GM12878 (cell line): ENCODE measurements around the gene IQUB. TPM values are rescaled to one million over a fixed set of nuclear protein-coding genes. Genes with fewer than 3 reads are reported as not detected.

Source experiments
- ATAC-seq: fragments of 200-7000 bp; cut with Tn5 transposase; 3 replicates; pipeline ENCODE4 v1.9.1; 2020; ENCODE audit warnings: mild to moderate bottlenecking, moderate library complexity
- BruUV-seq: library from RNA; stranded (reverse); fragments of 400-500 nt; replicated peaks from 2 replicates; lab custom pipeline; 2021; lab: Mats Ljungman, UMichigan
- CTCF ChIA-PET: fragments of 300-600 bp; sonication (Branson Sonifier 250); formaldehyde crosslinking; extraction: SDS; loops from one replicate; lab custom pipeline; 2021; ENCODE audit warnings: inconsistent platforms; lab: Yijun Ruan, JAX
- POLR2A ChIA-PET: fragments of 350-600 bp; formaldehyde crosslinking; extraction: SDS; loops from one replicate; lab custom pipeline; 2021; ENCODE audit warnings: inconsistent platforms; lab: Charles Lee
- RAD21 ChIA-PET: fragments of 300-600 bp; sonication (Branson Sonifier 250); formaldehyde crosslinking; loops from one replicate; lab custom pipeline; 2023; ENCODE audit warnings: antibody characterized with exemption; ENCODE audit not compliant: unreplicated experiment; lab: Charles Lee
- SMC1A ChIA-PET: fragments of 300-600 bp; sonication (Branson Sonifier 250); formaldehyde crosslinking; loops from one replicate; lab custom pipeline; 2023; ENCODE audit not compliant: unreplicated experiment, uncharacterized antibody; lab: Charles Lee
- DNase-seq: peaks from one replicate; pipeline ENCODE4 v3.0.0-alpha.2; 2011; ENCODE audit warnings: low read depth, low spot score
- FAIRE-seq: peaks from 3 replicates; lab custom pipeline; 2011; peaks lifted over from hg19 to GRCh38; lab: Jason Lieb, UNC
- H2AFZ ChIP-seq: 2 replicates; pipeline ENCODE4 v1.6.0; 2011; ENCODE audit warnings: low read depth, low read length, control low read depth; ENCODE audit not compliant: control insufficient read depth
- H3K27ac ChIP-seq: 2 replicates; pipeline ENCODE4 v1.5.1; 2011; ENCODE audit warnings: control low read depth; ENCODE audit not compliant: control insufficient read depth, insufficient read depth
- H3K27me3 ChIP-seq, 2 experiments: replicated peaks in 1 of 2; 2 replicates each; pipeline versions ENCODE4 v1.6.0 to v1.6.1; 2011; ENCODE audit warnings: low read length in 1 of 2; ENCODE audit not compliant: control insufficient read depth in 2 of 2, insufficient read depth in 2 of 2
- H3K36me3 ChIP-seq, 2 experiments: 2 replicates each; pipeline ENCODE4 v1.5.1; 2011; ENCODE audit warnings: low read length in 1 of 2; ENCODE audit not compliant: control insufficient read depth in 2 of 2, insufficient read depth in 2 of 2
- H3K4me1 ChIP-seq: 2 replicates; pipeline ENCODE4 v1.6.1; 2011; ENCODE audit warnings: mild to moderate bottlenecking, low read length, moderate library complexity, mixed read lengths; ENCODE audit not compliant: control insufficient read depth, insufficient read depth
- H3K4me2 ChIP-seq: 2 replicates; pipeline ENCODE4 v1.6.0; 2011; ENCODE audit warnings: control low read depth; ENCODE audit not compliant: control insufficient read depth, insufficient read depth
- H3K4me3 ChIP-seq: fragments of 200-600 bp; sonication (generic); 2 replicates; pipeline ENCODE4 v1.5.1; 2016
- H3K79me2 ChIP-seq: 2 replicates; pipeline ENCODE4 v1.6.0; 2011; ENCODE audit warnings: low read length; ENCODE audit not compliant: control insufficient read depth, insufficient read depth
- H3K9ac ChIP-seq: 2 replicates; pipeline ENCODE4 v1.8.0; 2011; ENCODE audit warnings: low read length, control low read depth, mixed read lengths; ENCODE audit not compliant: control insufficient read depth, insufficient read depth
- H3K9me3 ChIP-seq: replicated peaks from 3 replicates; pipeline ENCODE4 v1.5.1; 2011; ENCODE audit warnings: mild to moderate bottlenecking, low read length; ENCODE audit not compliant: control insufficient read depth, insufficient read depth
- H4K20me1 ChIP-seq: 2 replicates; pipeline ENCODE4 v1.6.0; 2011; ENCODE audit not compliant: control insufficient read depth, insufficient read depth
- BCL11A ChIP-seq: IDR thresholded peaks from 2 replicates; pipeline ENCODE4 v1.6.1; 2011; ENCODE audit warnings: low read depth, low read length
- BHLHE40 ChIP-seq, 2 experiments: fragments of 450-650 bp in 1 of 2; IDR thresholded peaks; 2 replicates each; pipeline ENCODE4 v1.6.1; 2011 to 2017; ENCODE audit warnings: low read depth in 2 of 2, borderline replicate concordance in 1 of 2, improper control_type of control experiment in 1 of 2, low read length in 1 of 2, mild to moderate bottlenecking in 1 of 2
- RBBP5 ChIP-seq: fragments of 200-600 bp; sonication (generic); conservative IDR thresholded peaks from 2 replicates; pipeline ENCODE4 v1.6.1; 2016
- WGBS: methylation state at CpG from one replicate; pipeline ENCODE4 v1.1.6; 2016; ENCODE audit warnings: low lambda C conversion rate; ENCODE audit not compliant: insufficient replicate concordance, insufficient coverage; ENCODE audit errors: missing lambda C conversion rate; 5-methylcytosine and 5-hydroxymethylcytosine counted together
- in situ Hi-C: fragments of 300-500 bp; cut with MboI; formaldehyde crosslinking; loops from 9 replicates; pipeline ENCODE4 v1.14.3; 2018; ENCODE audit warnings: mixed read lengths
- intact Hi-C: fragments of 100-400 bp; cut with micrococcal nuclease; formaldehyde crosslinking; loops from one replicate; pipeline ENCODE4 v1.14.2; 2022; ENCODE audit not compliant: unreplicated experiment
- polyA plus RNA-seq, 11 experiments: library from polyadenylated mRNA; depleted of rRNA in 4 of 11; unstranded in 6 of 11; stranded (reverse) in 5 of 11; fragments of >200 nt; fragmentation: Nextera tagmentation in 4 of 11; fragmentation: Illumina TruSeq in 1 of 11; extraction: Ambion mirVana in 4 of 11; extraction: Trizol in 1 of 11; gene quantifications; 1 replicate in 1 of 11; 2 replicates in 10 of 11; pipeline versions ENCODE4 v1.2.1 to v1.2.3, GENCODE V29; 2011 to 2016; ENCODE audit warnings: inconsistent platforms in 2 of 11, missing spikeins in 2 of 11, low read depth in 1 of 11
- total RNA-seq, 4 experiments: library from RNA; depleted of rRNA in 3 of 4; stranded (reverse); fragments of >200 nt in 3 of 4; fragmentation: Illumina TruSeq in 1 of 4; extraction: Trizol in 1 of 4; gene quantifications; 2 replicates each; pipeline versions ENCODE4 v1.2.1 to v1.2.3, GENCODE V29; 2013 to 2021
- TF ChIP-seq, protein P1 (sequence below): fragments of 450-650 bp; formaldehyde crosslinking; IDR thresholded peaks from 2 replicates; pipeline ENCODE4 v1.4.0; 2022; ENCODE audit warnings: mild to moderate bottlenecking, moderate library complexity

IQUB gene
- total and polyA plus RNA-seq, 10 of the 15 experiments (the other 5 are each of a cell fraction or from before 2014, with no cell fraction given): 0.04 to 0.08 TPM; not detected in 8

DNA sequence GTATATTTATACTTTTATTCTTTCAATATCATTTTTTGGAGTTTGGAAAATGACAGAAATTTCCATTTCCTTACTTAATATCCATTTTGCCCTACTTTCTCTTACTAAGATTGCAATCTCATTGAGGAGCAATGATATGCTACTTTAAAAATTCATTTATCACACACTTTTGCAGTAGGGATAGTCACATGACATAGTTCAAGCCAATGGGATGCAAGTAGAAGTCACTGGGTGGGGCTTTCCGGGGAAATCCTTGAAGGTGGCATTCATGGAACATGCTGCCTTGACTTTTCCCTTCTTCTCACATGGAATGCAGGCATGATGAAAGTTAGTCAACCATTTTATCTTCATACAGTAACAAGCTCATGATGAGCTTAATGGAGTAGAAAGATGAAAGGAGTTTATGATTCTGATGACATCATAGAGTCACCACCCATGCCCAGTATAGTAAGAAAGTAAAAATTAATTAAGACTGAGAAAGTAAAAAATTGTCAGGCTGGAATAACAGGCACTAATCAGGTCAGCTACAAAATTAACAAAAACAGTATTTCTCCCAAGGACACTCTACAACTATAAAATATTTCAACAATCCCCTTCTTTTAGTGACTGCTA, 33.4 kb downstream of the IQUB start (continued):
- TF ChIP-seq, protein P1, sequence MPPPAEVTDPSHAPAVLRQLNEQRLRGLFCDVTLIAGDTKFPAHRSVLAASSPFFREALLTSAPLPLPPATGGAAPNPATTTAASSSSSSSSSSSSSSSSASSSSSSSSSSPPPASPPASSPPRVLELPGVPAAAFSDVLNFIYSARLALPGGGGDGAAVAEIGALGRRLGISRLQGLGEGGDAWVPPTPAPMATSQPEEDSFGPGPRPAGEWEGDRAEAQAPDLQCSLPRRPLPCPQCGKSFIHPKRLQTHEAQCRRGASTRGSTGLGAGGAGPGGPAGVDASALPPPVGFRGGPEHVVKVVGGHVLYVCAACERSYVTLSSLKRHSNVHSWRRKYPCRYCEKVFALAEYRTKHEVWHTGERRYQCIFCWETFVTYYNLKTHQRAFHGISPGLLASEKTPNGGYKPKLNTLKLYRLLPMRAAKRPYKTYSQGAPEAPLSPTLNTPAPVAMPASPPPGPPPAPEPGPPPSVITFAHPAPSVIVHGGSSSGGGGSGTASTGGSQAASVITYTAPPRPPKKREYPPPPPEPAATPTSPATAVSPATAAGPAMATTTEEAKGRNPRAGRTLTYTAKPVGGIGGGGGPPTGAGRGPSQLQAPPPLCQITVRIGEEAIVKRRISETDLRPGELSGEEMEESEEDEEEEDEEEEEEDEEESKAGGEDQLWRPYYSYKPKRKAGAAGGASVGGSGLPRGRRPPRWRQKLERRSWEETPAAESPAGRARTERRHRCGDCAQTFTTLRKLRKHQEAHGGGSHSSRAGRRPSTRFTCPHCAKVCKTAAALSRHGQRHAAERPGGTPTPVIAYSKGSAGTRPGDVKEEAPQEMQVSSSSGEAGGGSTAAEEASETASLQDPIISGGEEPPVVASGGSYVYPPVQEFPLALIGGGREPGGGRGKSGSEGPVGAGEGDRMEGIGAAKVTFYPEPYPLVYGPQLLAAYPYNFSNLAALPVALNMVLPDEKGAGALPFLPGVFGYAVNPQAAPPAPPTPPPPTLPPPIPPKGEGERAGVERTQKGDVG (CRISPR knock-in tag): no peak
- no peak for TF ChIP-seq BCL11A

GRCh38 chr7:123499211-123499970, 35.0 kb downstream of the IQUB start:
- no peak overlapping the region for H2AFZ ChIP-seq
- no peaks in the 10 kb centered on the region for H3K36me3 ChIP-seq
- H3K9ac ChIP-seq: no peak overlapping the region
- ChIA-PET RAD21 (no interaction called here), CTCF (interaction anchor here (1.2 kb wide), 1 partner anchor 11 kb away, joined by 3 read pairs; no protein-coding TSS in a partner anchor), POLR2A (no interaction called here), SMC1A (interaction anchor here (0.8 to 1.2 kb wide), 2 partner anchors 29 to 68 kb away, joined by 3 read pairs; no protein-coding TSS in a partner anchor)
- no peaks in the 10 kb centered on the region for H4K20me1 ChIP-seq
- H3K4me3 ChIP-seq: no peak overlapping the region
- ATAC-seq (no peak), FAIRE-seq (no peak), DNase-seq (no peak)
- intact Hi-C loops (loop anchor here (10.0 kb wide), 1 partner anchor 75 kb away; no protein-coding TSS in a partner anchor), in situ Hi-C loops (loop anchor here (10.0 kb wide), 1 partner anchor 375 kb away; no protein-coding TSS in a partner anchor)
- H3K27me3 ChIP-seq: no peaks in the 10 kb centered on the region
- H3K4me2 ChIP-seq: no peak overlapping the region
- H3K27ac ChIP-seq: no peak overlapping the region
- BruUV-seq: no TSS peak
- no peak for TF ChIP-seq RBBP5
- TF ChIP-seq BHLHE40 (IDR thresholded peaks at IDR 0.05; ENCODE audit: borderline replicate concordance in 1 of 2, low read depth in 2 of 2, low read length in 1 of 2): peak in 1 of 2 experiments; percentile 20; a peak in 1 of 4 replicates
- no peaks in the 10 kb centered on the region for H3K79me2 ChIP-seq
- H3K9me3 ChIP-seq: no peaks in the 10 kb centered on the region
- no peaks in the 10 kb centered on the region for H3K4me1 ChIP-seq
- WGBS: 28% methylated on average over 8 of the region's 8 CpGs
